HepG2 (cell line): ENCODE data around the gene OR2A5. TPM values are rescaled to one million over a fixed set of nuclear protein-coding genes. Genes with fewer than 3 reads are reported as not detected.
A peak's percentile ranks its signal among the peaks of the same experiment; 100 is the strongest.

Experiments used
- ATAC-seq: fragments of 200-7000 bp; cut with Tn5 transposase; 3 replicates; pipeline ENCODE4 v1.9.1; 2020; ENCODE audit warnings: mild to moderate bottlenecking, moderate library complexity
- BruUV-seq: library from RNA; stranded (reverse); fragments of 400-500 nt; replicated peaks from 2 replicates; lab custom pipeline; 2021; lab: Mats Ljungman, UMichigan
- CTCF ChIA-PET: fragments of 300-600 bp; formaldehyde crosslinking; extraction: SDS; loops from one replicate; lab custom pipeline; 2021; ENCODE audit warnings: low total read pairs, inconsistent platforms, low intra/inter-chr PET ratio; lab: Yijun Ruan, JAX
- POLR2A ChIA-PET: fragments of 350-600 bp; sonication (Branson Sonifier 250); formaldehyde crosslinking; loops from one replicate; lab custom pipeline; 2020; ENCODE audit warnings: antibody characterized with exemption, inconsistent platforms; lab: Yijun Ruan, JAX
- DNase-seq: peaks from one replicate; pipeline ENCODE4 v3.0.0-alpha.2; 2015; ENCODE audit warnings: low spot score
- FAIRE-seq: peaks from 3 replicates; lab custom pipeline; 2011; peaks lifted over from hg19 to GRCh38; lab: Jason Lieb, UNC
- H2AFZ ChIP-seq: one replicate; pipeline ENCODE4 v1.6.1; 2011; ENCODE audit warnings: low read length, inconsistent platforms
- H3K27ac ChIP-seq: fragments of 300-600 bp; 3 replicates; pipeline ENCODE4 v1.8.0; 2011; ENCODE audit warnings: mixed run types, mild to moderate bottlenecking, mixed read lengths, low read length, inconsistent platforms; ENCODE audit not compliant: insufficient read depth; ENCODE audit errors: extremely low read length
- H3K27me3 ChIP-seq, 2 experiments: fragments of 200-600 bp in 1 of 2; 2 replicates in 1 of 2; 3 replicates in 1 of 2; pipeline versions ENCODE4 v1.6.0 to v1.8.0; 2011; ENCODE audit warnings: low read length in 2 of 2, mild to moderate bottlenecking in 2 of 2, moderate library complexity in 2 of 2, inconsistent platforms in 1 of 2; ENCODE audit not compliant: insufficient read depth in 2 of 2, control insufficient read depth in 1 of 2
- H3K36me3 ChIP-seq, 2 experiments: fragments of 200-600 bp in 1 of 2; replicated peaks in 1 of 2; 2 replicates in 1 of 2; 3 replicates in 1 of 2; pipeline versions ENCODE4 v1.5.1 to v1.8.0; 2011; ENCODE audit warnings: low read length in 2 of 2, inconsistent platforms in 1 of 2; ENCODE audit not compliant: insufficient read depth in 2 of 2, control insufficient read depth in 1 of 2
- H3K4me1 ChIP-seq: 2 replicates; pipeline ENCODE4 v1.5.1; 2012; ENCODE audit warnings: low read length, inconsistent platforms; ENCODE audit not compliant: insufficient read depth
- H3K4me2 ChIP-seq: 2 replicates; pipeline ENCODE4 v1.6.0; 2011; ENCODE audit warnings: low read depth, low read length, inconsistent platforms
- H3K4me3 ChIP-seq, 3 experiments: fragments of 200-600 bp in 1 of 3; sonication (generic), shearing (Covaris generic) in 1 of 3; replicated peaks in 1 of 3; 2 replicates each; pipeline ENCODE4 v1.5.1; 2011 to 2016; ENCODE audit warnings: low read length in 3 of 3, inconsistent platforms in 2 of 3, low read depth in 2 of 3, mild to moderate bottlenecking in 2 of 3, control low read depth in 1 of 3, mixed read lengths in 1 of 3; ENCODE audit not compliant: insufficient read depth in 1 of 3
- H3K79me2 ChIP-seq: one replicate; pipeline ENCODE4 v1.6.1; 2011; ENCODE audit warnings: low read length, inconsistent platforms; ENCODE audit not compliant: insufficient read depth
- H3K9ac ChIP-seq: 2 replicates; pipeline ENCODE4 v1.6.0; 2011; ENCODE audit warnings: mild to moderate bottlenecking, low read depth, low read length, inconsistent platforms; ENCODE audit not compliant: insufficient read depth
- H3K9me3 ChIP-seq: 2 replicates; pipeline ENCODE4 v1.5.1; 2012; ENCODE audit warnings: mild to moderate bottlenecking, low read length
- H4K20me1 ChIP-seq: 2 replicates; pipeline ENCODE4 v1.6.0; 2011; ENCODE audit warnings: inconsistent platforms, mild to moderate bottlenecking, low read length, moderate library complexity; ENCODE audit not compliant: insufficient read depth
- BATF2 ChIP-seq: sonication (generic); formaldehyde crosslinking; IDR thresholded peaks from 2 replicates; pipeline ENCODE4 v1.8.0; 2022; ENCODE audit warnings: mild to moderate bottlenecking, missing genetic modification reagents, moderate library complexity
- CSRNP1 ChIP-seq: sonication (generic); formaldehyde crosslinking; IDR thresholded peaks from 2 replicates; pipeline ENCODE4 v1.8.1; 2023; ENCODE audit warnings: mild to moderate bottlenecking, missing genetic modification reagents
- ETS1 ChIP-seq: sonication (generic); formaldehyde crosslinking; IDR thresholded peaks from 2 replicates; pipeline ENCODE4 v1.4.0; 2020; ENCODE audit warnings: missing genetic modification reagents
- GABPA ChIP-seq, 2 experiments: IDR thresholded peaks; 2 replicates each; pipeline ENCODE4 v1.6.1; 2011 to 2016; ENCODE audit warnings: low read depth in 2 of 2, low read length in 1 of 2, missing biosample characterization in 1 of 2, missing genetic modification characterization in 1 of 2
- POGK ChIP-seq: sonication (generic); formaldehyde crosslinking; conservative IDR thresholded peaks from 2 replicates; pipeline ENCODE4 v1.8.0; 2022; ENCODE audit warnings: mild to moderate bottlenecking, moderate library complexity, missing genetic modification reagents
- ZFAT ChIP-seq: sonication (generic); formaldehyde crosslinking; conservative IDR thresholded peaks from 2 replicates; pipeline ENCODE4 v1.8.1; 2023; ENCODE audit warnings: missing genetic modification reagents, inconsistent platforms
- WGBS: methylation state at CpG from one replicate; pipeline ENCODE4 v1.1.6; 2017; ENCODE audit warnings: low lambda C conversion rate; 5-methylcytosine and 5-hydroxymethylcytosine counted together
- in situ Hi-C: cut with HindIII; loops from 2 replicates; pipeline ENCODE4 v1.10.0; 2017; ENCODE audit warnings: low pct_unique_long_range_greater_than_20kb; ENCODE audit not compliant: extremely low pct_ligation_motif_present
- intact Hi-C: fragments of 100-400 bp; cut with micrococcal nuclease; formaldehyde crosslinking; loops from one replicate; pipeline ENCODE4 v1.10.0; 2022; ENCODE audit not compliant: unreplicated experiment
- polyA plus RNA-seq, 8 experiments: library from polyadenylated mRNA; depleted of rRNA in 3 of 8; stranded (reverse) in 7 of 8; unstranded in 1 of 8; fragments of >200 nt; fragmentation: Illumina TruSeq in 4 of 8; extraction: Trizol in 4 of 8; gene quantifications; 2 replicates each; pipeline versions ENCODE4 v1.2.1 to v1.2.3, GENCODE V29; 2011 to 2016; ENCODE audit warnings: low read depth in 4 of 8, missing spikeins in 1 of 8, mixed read lengths in 1 of 8; ENCODE audit not compliant: insufficient read depth in 1 of 8
- total RNA-seq, 5 experiments: library from RNA; depleted of rRNA; stranded (reverse); fragments of >200 nt; fragmentation: Illumina TruSeq; extraction: Trizol; gene quantifications; 2 replicates each; pipeline ENCODE4 v1.2.3, GENCODE V29; 2016; ENCODE audit warnings: low read depth in 1 of 5

OR2A5 gene
- total and polyA plus RNA-seq, 2 of the 13 experiments (the other 11 are each of a cell fraction or from before 2014, with no cell fraction given): not detected

GRCh38 chr7:144036302-144036885 is 12.4 kb upstream of the OR2A5 start:
- intact Hi-C loops (no loop called here), in situ Hi-C loops (no loop called here)
- Histone ChIP-seq H3K9me3 (no peaks in the 10 kb centered on the region), H3K9ac (no peak overlapping the region), H3K27me3 (no peaks in the 10 kb centered on the region), H4K20me1 (no peaks in the 10 kb centered on the region), H3K4me1 (peaks cover 10% of the 10 kb centered on the region; the same call in 1 of the 2 replicates), H3K4me3 (no peak overlapping the region), H3K27ac (no peak overlapping the region), H3K79me2 (no peaks in the 10 kb centered on the region), H2AFZ (no peak overlapping the region), H3K4me2 (no peak overlapping the region), H3K36me3 (no peaks in the 10 kb centered on the region)
- ATAC-seq: no peak
- no TSS peak for BruUV-seq
- 51% methylated on average over 1 of the region's 1 CpG for WGBS
- DNase-seq: no peak
- TF ChIP-seq CSRNP1 (no peak), POGK (no peak), BATF2 (CRISPR knock-in tag) (no peak), ETS1 (CRISPR knock-in tag) (no peak), GABPA (IDR thresholded peaks at IDR 0.05; ENCODE audit: low read depth, low read length) (no peak), GABPA (CRISPR knock-in tag; IDR thresholded peaks at IDR 0.05; ENCODE audit: low read depth) (0 out of 2 replicates have a peak, but pooled peaks have one; percentile 19), ZFAT (CRISPR knock-in tag) (no peak)
- no peak for FAIRE-seq
- ChIA-PET CTCF (no interaction called here), POLR2A (no interaction called here)
